ENCODE data around the gene SPINK6.

SPINK6 gene

DNA sequence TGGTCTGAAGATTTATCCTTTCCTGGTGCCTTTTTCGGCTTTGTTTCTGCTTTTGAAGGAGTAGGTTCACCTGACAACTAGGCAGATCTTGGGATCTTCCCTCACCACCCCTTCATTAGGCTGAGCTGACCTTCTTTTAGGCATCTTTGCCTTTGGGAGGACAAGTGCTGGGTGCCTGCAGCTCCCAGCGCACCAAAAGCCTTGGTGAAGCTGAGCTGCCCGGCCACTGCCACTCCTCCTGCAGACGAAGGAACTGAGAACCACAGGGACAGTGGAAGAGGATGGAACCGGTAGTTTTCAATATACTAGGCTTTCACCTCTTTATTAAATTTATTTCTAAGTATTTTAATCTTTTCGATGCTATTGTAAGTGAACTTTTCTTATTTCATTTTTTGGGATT is 18.7 kb downstream of the SPINK6 start:
- Histone ChIP-seq H3K9ac (ENCODE audit: low read length) (no peak overlapping the region), H4K12ac (ENCODE audit: low read depth, low read length) (no peak overlapping the region), H3K36me3 (ENCODE audit: control insufficient read depth in 1 of 2, insufficient read depth in 2 of 2, low read length in 2 of 2) (no peaks in the 10 kb centered on the region), H4K91ac (ENCODE audit: low read depth, low read length) (no peak overlapping the region), H3K4me1 (ENCODE audit: control insufficient read depth in 1 of 2, insufficient read depth in 2 of 2, low read length in 2 of 2) (no peaks in the 10 kb centered on the region), H3K4me3 (ENCODE audit: low read depth, low read length) (no peak overlapping the region), H3K18ac (ENCODE audit: low read length) (no peak overlapping the region), H3K27me3 (ENCODE audit: insufficient read depth, low read length) (no peaks in the 10 kb centered on the region), H3K4ac (ENCODE audit: low read depth, low read length) (no peak overlapping the region), H3K4me2 (ENCODE audit: low read length) (no peak overlapping the region), H2BK5ac (ENCODE audit: low read depth, low read length, poor library complexity) (no peak overlapping the region), H2BK120ac (ENCODE audit: insufficient read depth, low read length, poor library complexity) (no peak overlapping the region), H3K27ac (ENCODE audit: low read depth, low read length) (no peak overlapping the region), H2AFZ (ENCODE audit: insufficient read depth, low read length, poor library complexity) (no peak overlapping the region), H2BK12ac (ENCODE audit: low read length) (no peak overlapping the region), H3K23ac (ENCODE audit: low read length) (no peak overlapping the region), H3K9me3 (ENCODE audit: insufficient read depth, low read depth, low read length) (no peaks in the 10 kb centered on the region), H3K14ac (ENCODE audit: low read length) (no peak overlapping the region), H3K79me1 (ENCODE audit: low read length) (no peaks in the 10 kb centered on the region), H4K8ac (ENCODE audit: low read depth, low read length) (no peak overlapping the region), H2AK5ac (ENCODE audit: low read length) (no peak overlapping the region), H3K79me2 (ENCODE audit: control insufficient read depth, insufficient read depth, low read length, poor library complexity) (no peaks in the 10 kb centered on the region)
- DNase-seq, result no peak
- no CpG with 5 or more reads among the region's 6 CpGs for WGBS (ENCODE audit: extremely low coverage, insufficient coverage, insufficient read length)

DNA sequence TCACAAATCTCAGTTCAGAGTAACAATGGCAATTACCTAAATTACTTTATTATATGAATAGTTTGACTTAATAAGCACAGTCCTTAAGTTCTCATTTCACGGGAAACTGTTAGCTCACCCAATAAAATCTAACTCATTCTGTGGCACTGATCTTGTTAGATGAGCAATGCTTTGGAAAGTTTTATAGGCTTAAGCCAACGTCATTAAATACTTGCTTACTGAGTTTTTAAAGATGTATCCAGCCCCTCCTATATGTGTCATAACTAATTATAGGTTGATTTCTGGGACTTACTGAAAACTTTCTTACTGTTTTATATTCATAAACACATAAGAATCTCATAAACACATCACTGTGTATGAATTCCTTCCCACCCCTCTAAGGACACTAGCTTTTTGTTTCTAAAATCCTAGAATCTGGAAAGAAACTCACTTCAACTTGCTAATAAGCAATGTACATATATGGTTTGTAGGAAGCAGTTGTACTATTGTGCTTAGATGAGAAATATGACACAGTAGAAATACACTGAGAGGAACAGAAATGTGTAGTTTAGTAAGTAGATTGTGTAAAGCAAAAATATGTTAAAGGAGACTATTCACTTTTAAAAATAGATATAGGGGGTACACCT is 21.4 kb downstream of the SPINK6 start:
- DNase-seq, result no peak
- no peak overlapping the region for H2AFZ ChIP-seq (ENCODE audit: insufficient read depth, low read length, poor library complexity)
- H3K9ac ChIP-seq (ENCODE audit: low read length), result no peak overlapping the region
- H2AK5ac ChIP-seq (ENCODE audit: low read length), result no peak overlapping the region
- H4K12ac ChIP-seq (ENCODE audit: low read depth, low read length), result no peak overlapping the region
- no peaks in the 10 kb centered on the region for H3K4me1 ChIP-seq (ENCODE audit: control insufficient read depth in 1 of 2, insufficient read depth in 2 of 2, low read length in 2 of 2)
- no peak overlapping the region for H3K4me3 ChIP-seq (ENCODE audit: low read depth, low read length)
- no peak overlapping the region for H3K4me2 ChIP-seq (ENCODE audit: low read length)
- no peaks in the 10 kb centered on the region for H3K27me3 ChIP-seq (ENCODE audit: insufficient read depth, low read length)
- H4K8ac ChIP-seq (ENCODE audit: low read depth, low read length), result no peak overlapping the region
- no peak overlapping the region for H2BK12ac ChIP-seq (ENCODE audit: low read length)
- H3K79me2 ChIP-seq (ENCODE audit: control insufficient read depth, insufficient read depth, low read length, poor library complexity), result no peaks in the 10 kb centered on the region
- no peaks in the 10 kb centered on the region for H3K9me3 ChIP-seq (ENCODE audit: insufficient read depth, low read depth, low read length)
- H2BK5ac ChIP-seq (ENCODE audit: low read depth, low read length, poor library complexity), result no peak overlapping the region
- H2BK120ac ChIP-seq (ENCODE audit: insufficient read depth, low read length, poor library complexity), result no peak overlapping the region
- no peak overlapping the region for H3K27ac ChIP-seq (ENCODE audit: low read depth, low read length)
- H3K23ac ChIP-seq (ENCODE audit: low read length), result no peak overlapping the region
- H3K18ac ChIP-seq (ENCODE audit: low read length), result no peak overlapping the region
- no peaks in the 10 kb centered on the region for H3K36me3 ChIP-seq (ENCODE audit: control insufficient read depth in 1 of 2, insufficient read depth in 2 of 2, low read length in 2 of 2)
- no CpG with 5 or more reads among the region's 2 CpGs for WGBS (ENCODE audit: extremely low coverage, insufficient coverage, insufficient read length)
- H3K79me1 ChIP-seq (ENCODE audit: low read length), result no peaks in the 10 kb centered on the region
- H3K4ac ChIP-seq (ENCODE audit: low read depth, low read length), result no peak overlapping the region
- H4K91ac ChIP-seq (ENCODE audit: low read depth, low read length), result no peak overlapping the region
- no peak overlapping the region for H3K14ac ChIP-seq (ENCODE audit: low read length)

DNA sequence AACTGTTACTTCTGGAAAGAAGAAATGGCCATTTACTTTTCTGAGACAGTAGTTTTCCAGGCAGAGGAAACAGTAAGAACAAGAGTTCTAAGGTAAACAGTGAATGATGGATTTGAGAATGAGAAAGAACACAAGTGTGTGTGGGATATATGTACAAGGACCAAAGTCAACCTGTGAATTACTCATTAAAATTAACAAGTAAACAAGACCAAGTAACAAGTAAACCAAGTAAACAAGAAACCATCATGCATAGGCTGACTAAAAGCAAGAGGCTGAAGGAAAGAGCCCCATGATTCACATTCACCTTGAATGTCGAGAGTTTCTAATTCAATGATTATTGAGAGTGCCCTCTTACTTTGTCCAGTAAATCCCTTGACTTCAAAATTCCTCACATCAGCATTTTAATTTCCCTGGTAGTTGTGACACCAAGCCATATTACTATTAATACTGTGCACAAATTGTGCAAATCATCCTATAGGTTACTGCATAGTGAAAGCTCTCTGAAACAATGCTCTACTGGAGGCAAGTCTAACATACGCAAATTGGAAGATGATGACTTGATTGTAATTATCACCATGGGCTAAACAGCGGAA is 25.6 kb downstream of the SPINK6 start:
- H4K8ac ChIP-seq (ENCODE audit: low read depth, low read length), result no peak overlapping the region
- no peak overlapping the region for H2BK12ac ChIP-seq (ENCODE audit: low read length)
- WGBS (ENCODE audit: extremely low coverage, insufficient coverage, insufficient read length), result no CpG with 5 or more reads among the region's 3 CpGs
- H3K9me3 ChIP-seq (ENCODE audit: insufficient read depth, low read depth, low read length), result no peaks in the 10 kb centered on the region
- no peak overlapping the region for H4K91ac ChIP-seq (ENCODE audit: low read depth, low read length)
- H3K18ac ChIP-seq (ENCODE audit: low read length), result no peak overlapping the region
- no peak overlapping the region for H3K14ac ChIP-seq (ENCODE audit: low read length)
- H4K12ac ChIP-seq (ENCODE audit: low read depth, low read length), result no peak overlapping the region
- no peaks in the 10 kb centered on the region for H3K4me1 ChIP-seq (ENCODE audit: control insufficient read depth in 1 of 2, insufficient read depth in 2 of 2, low read length in 2 of 2)
- no peak for DNase-seq
- no peak overlapping the region for H3K4me3 ChIP-seq (ENCODE audit: low read depth, low read length)
- no peaks in the 10 kb centered on the region for H3K36me3 ChIP-seq (ENCODE audit: control insufficient read depth in 1 of 2, insufficient read depth in 2 of 2, low read length in 2 of 2)
- H3K4ac ChIP-seq (ENCODE audit: low read depth, low read length), result no peak overlapping the region
- H3K23ac ChIP-seq (ENCODE audit: low read length), result no peak overlapping the region
- no peak overlapping the region for H2BK120ac ChIP-seq (ENCODE audit: insufficient read depth, low read length, poor library complexity)
- no peak overlapping the region for H2BK5ac ChIP-seq (ENCODE audit: low read depth, low read length, poor library complexity)
- no peak overlapping the region for H3K9ac ChIP-seq (ENCODE audit: low read length)
- no peaks in the 10 kb centered on the region for H3K27me3 ChIP-seq (ENCODE audit: insufficient read depth, low read length)
- no peaks in the 10 kb centered on the region for H3K79me2 ChIP-seq (ENCODE audit: control insufficient read depth, insufficient read depth, low read length, poor library complexity)
- H2AFZ ChIP-seq (ENCODE audit: insufficient read depth, low read length, poor library complexity), result no peak overlapping the region
- H3K4me2 ChIP-seq (ENCODE audit: low read length), result no peak overlapping the region
- no peak overlapping the region for H2AK5ac ChIP-seq (ENCODE audit: low read length)
- H3K79me1 ChIP-seq (ENCODE audit: low read length), result no peaks in the 10 kb centered on the region
- H3K27ac ChIP-seq (ENCODE audit: low read depth, low read length), result no peak overlapping the region

DNA sequence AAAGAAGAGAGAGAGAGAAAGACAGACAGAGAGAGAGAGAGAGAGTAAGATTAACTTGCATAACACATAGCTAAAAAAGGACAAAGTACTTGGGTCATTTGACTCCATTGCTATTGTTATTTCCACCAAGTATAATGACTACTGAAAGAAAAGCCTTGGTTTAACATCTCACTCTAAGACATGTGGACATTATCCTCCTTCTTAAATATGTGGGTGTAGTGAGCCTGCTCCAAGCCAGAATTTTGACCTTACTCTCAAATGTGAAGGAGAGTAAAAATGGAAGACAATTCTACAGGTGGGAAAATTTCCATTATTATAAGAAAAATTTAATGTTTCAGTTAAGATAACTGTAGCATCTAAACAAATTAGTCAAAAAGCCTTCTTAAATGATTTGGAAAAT is 27.0 kb downstream of the SPINK6 start:
- Histone ChIP-seq H4K12ac (ENCODE audit: low read depth, low read length) (no peak overlapping the region), H3K9ac (ENCODE audit: low read length) (no peak overlapping the region), H3K79me2 (ENCODE audit: control insufficient read depth, insufficient read depth, low read length, poor library complexity) (no peaks in the 10 kb centered on the region), H3K4ac (ENCODE audit: low read depth, low read length) (no peak overlapping the region), H4K91ac (ENCODE audit: low read depth, low read length) (no peak overlapping the region), H2BK120ac (ENCODE audit: insufficient read depth, low read length, poor library complexity) (no peak overlapping the region), H3K14ac (ENCODE audit: low read length) (no peak overlapping the region), H2BK5ac (ENCODE audit: low read depth, low read length, poor library complexity) (no peak overlapping the region), H3K27me3 (ENCODE audit: insufficient read depth, low read length) (no peaks in the 10 kb centered on the region), H2BK12ac (ENCODE audit: low read length) (no peak overlapping the region), H3K4me2 (ENCODE audit: low read length) (no peak overlapping the region), H3K23ac (ENCODE audit: low read length) (no peak overlapping the region), H3K36me3 (ENCODE audit: control insufficient read depth in 1 of 2, insufficient read depth in 2 of 2, low read length in 2 of 2) (no peaks in the 10 kb centered on the region), H2AFZ (ENCODE audit: insufficient read depth, low read length, poor library complexity) (no peak overlapping the region), H3K79me1 (ENCODE audit: low read length) (no peaks in the 10 kb centered on the region), H4K8ac (ENCODE audit: low read depth, low read length) (no peak overlapping the region), H3K18ac (ENCODE audit: low read length) (no peak overlapping the region), H3K27ac (ENCODE audit: low read depth, low read length) (no peak overlapping the region), H2AK5ac (ENCODE audit: low read length) (no peak overlapping the region), H3K4me3 (ENCODE audit: low read depth, low read length) (no peak overlapping the region), H3K4me1 (ENCODE audit: control insufficient read depth in 1 of 2, insufficient read depth in 2 of 2, low read length in 2 of 2) (no peaks in the 10 kb centered on the region), H3K9me3 (ENCODE audit: insufficient read depth, low read depth, low read length) (no peaks in the 10 kb centered on the region)
- DNase-seq, result no peak

Data from trophoblast cell (in vitro differentiated cells and primary cell).